CD14-positive monocyte (primary cell): Measurements from ENCODE around the gene ZNF451. TPM values are rescaled to one million over a fixed set of nuclear protein-coding genes. Genes with fewer than 3 reads are reported as not detected.

Source experiments
- DNase-seq, 3 donors: peaks; one replicate each; pipeline ENCODE4 v3.0.0-alpha.2; 2011 to 2022
- H2AFZ ChIP-seq: 2 replicates; pipeline ENCODE4 v1.6.0; 2012; ENCODE audit warnings: mild to moderate bottlenecking, low read depth, low read length, inconsistent platforms; ENCODE audit not compliant: insufficient read depth, poor library complexity, severe bottlenecking
- H3K27ac ChIP-seq, 2 donors: 1 replicate in 1 of 2; 2 replicates in 1 of 2; pipeline ENCODE4 v1.5.1; 2012 to 2013; ENCODE audit warnings: low read length in 2 of 2, control low read depth in 1 of 2, inconsistent platforms in 1 of 2, low read depth in 1 of 2, mild to moderate bottlenecking in 1 of 2
- H3K27me3 ChIP-seq, 2 donors: one replicate each; pipeline versions ENCODE4 v1.6.0 to v1.6.1; 2011 to 2013; ENCODE audit warnings: low read length in 2 of 2; ENCODE audit not compliant: control insufficient read depth in 2 of 2, insufficient read depth in 2 of 2
- H3K36me3 ChIP-seq, 2 donors: replicated peaks in 1 of 2; 1 replicate in 1 of 2; 2 replicates in 1 of 2; pipeline versions ENCODE4 v1.5.1 to v1.6.1; 2012 to 2013; ENCODE audit warnings: low read length in 2 of 2, control low read depth in 1 of 2, inconsistent platforms in 1 of 2, mild to moderate bottlenecking in 1 of 2; ENCODE audit not compliant: insufficient read depth in 2 of 2, control insufficient read depth in 1 of 2
- H3K4me1 ChIP-seq, 2 donors: 1 replicate in 1 of 2; 2 replicates in 1 of 2; pipeline versions ENCODE4 v1.5.1 to v1.6.1; 2012 to 2013; ENCODE audit warnings: low read length in 2 of 2, control low read depth in 1 of 2, inconsistent platforms in 1 of 2, mild to moderate bottlenecking in 1 of 2, moderate library complexity in 1 of 2; ENCODE audit not compliant: insufficient read depth in 2 of 2, control insufficient read depth in 1 of 2
- H3K4me2 ChIP-seq: replicated peaks from 2 replicates; pipeline ENCODE3; 2012; ENCODE audit warnings: low read length, moderate library complexity, mild to moderate bottlenecking; ENCODE audit not compliant: poor library complexity, severe bottlenecking; ENCODE audit errors: extremely low read depth
- H3K4me3 ChIP-seq, 3 experiments: fragments of 200-600 bp in 1 of 3; sonication (generic) in 1 of 3; replicated peaks in 1 of 3; 1 replicate in 2 of 3; 2 replicates in 1 of 3; pipeline ENCODE4 v1.5.1; 2011 to 2013; ENCODE audit warnings: low read length in 3 of 3, mild to moderate bottlenecking in 3 of 3, control low read depth in 2 of 3, low read depth in 2 of 3, inconsistent platforms in 1 of 3, moderate library complexity in 1 of 3
- H3K79me2 ChIP-seq: 2 replicates; pipeline ENCODE4 v1.6.0; 2012; ENCODE audit warnings: mild to moderate bottlenecking, control low read depth, inconsistent platforms, low read length, moderate library complexity; ENCODE audit not compliant: insufficient read depth
- H3K9ac ChIP-seq: 2 replicates; pipeline ENCODE4 v1.6.0; 2017; ENCODE audit warnings: low read length, mild to moderate bottlenecking; ENCODE audit not compliant: insufficient read depth, poor library complexity, severe bottlenecking
- H3K9me3 ChIP-seq, 2 donors: replicated peaks in 1 of 2; 1 replicate in 1 of 2; 2 replicates in 1 of 2; pipeline versions ENCODE4 v1.5.1 to v1.6.1; 2012 to 2013; ENCODE audit warnings: low read length in 2 of 2, control low read depth in 1 of 2; ENCODE audit not compliant: control insufficient read depth in 1 of 2, insufficient read depth in 1 of 2
- H4K20me1 ChIP-seq: 2 replicates; pipeline ENCODE4 v1.6.0; 2012; ENCODE audit warnings: mild to moderate bottlenecking, low read length, control low read depth, moderate library complexity; ENCODE audit not compliant: insufficient read depth
- H3K27ac Mint-ChIP-seq, 7 donors: one replicate each; pipeline ENCODE4 v1.8.0; 2020; ENCODE audit warnings: mild to moderate bottlenecking in 7 of 7, mixed read lengths in 7 of 7, moderate library complexity in 6 of 7, inconsistent platforms in 2 of 7
- H3K27me3 Mint-ChIP-seq, 3 donors: one replicate each; pipeline ENCODE4 v1.8.0; 2021 to 2022; ENCODE audit warnings: low read depth in 3 of 3, mild to moderate bottlenecking in 3 of 3, mixed read lengths in 3 of 3, moderate library complexity in 3 of 3, inconsistent platforms in 1 of 3
- H3K36me3 Mint-ChIP-seq, 2 donors: one replicate each; pipeline ENCODE4 v1.8.0; 2020; ENCODE audit warnings: mixed read lengths in 2 of 2, inconsistent platforms in 1 of 2, mild to moderate bottlenecking in 1 of 2
- H3K4me1 Mint-ChIP-seq: one replicate; pipeline ENCODE4 v1.8.0; 2020; ENCODE audit warnings: mild to moderate bottlenecking, mixed read lengths
- H3K4me3 Mint-ChIP-seq, 2 donors: one replicate each; pipeline ENCODE4 v1.8.0; 2020; ENCODE audit warnings: mild to moderate bottlenecking in 2 of 2, mixed read lengths in 2 of 2, moderate library complexity in 1 of 2
- H3K9me3 Mint-ChIP-seq, 7 donors: one replicate each; pipeline ENCODE4 v1.8.0; 2020 to 2022; ENCODE audit warnings: mixed read lengths in 7 of 7, mild to moderate bottlenecking in 6 of 7, moderate library complexity in 6 of 7, inconsistent platforms in 2 of 7
- CTCF ChIP-seq: fragments of 200-600 bp; IDR thresholded peaks from one replicate; pipeline ENCODE4 v1.8.0; 2022; ENCODE audit warnings: antibody characterized with exemption, mild to moderate bottlenecking
- WGBS: methylation state at CpG from one replicate; pipeline ENCODE4 v1.1.5; 2013; ENCODE audit warnings: missing lambda C conversion rate; ENCODE audit not compliant: insufficient coverage; 5-methylcytosine and 5-hydroxymethylcytosine counted together
- intact Hi-C, 2 donors: fragments of 100-400 bp; cut with micrococcal nuclease; formaldehyde crosslinking; loops; one replicate each; pipeline versions ENCODE4 v1.15.0 to v1.15.1; 2023
- polyA plus RNA-seq, 3 donors: library from polyadenylated mRNA; depleted of rRNA in 1 of 3; unstranded in 2 of 3; stranded (reverse) in 1 of 3; fragments of 300-500 nt in 2 of 3; fragments of >200 nt in 1 of 3; fragmentation: Illumina TruSeq in 2 of 3; gene quantifications; 1 replicate in 2 of 3; 2 replicates in 1 of 3; pipeline ENCODE4 v1.2.3, GENCODE V29; 2012 to 2021

Gene ZNF451
- polyA plus RNA-seq, 3 donors = 7.9 to 22.0 (median 19.1) TPM

DNA sequence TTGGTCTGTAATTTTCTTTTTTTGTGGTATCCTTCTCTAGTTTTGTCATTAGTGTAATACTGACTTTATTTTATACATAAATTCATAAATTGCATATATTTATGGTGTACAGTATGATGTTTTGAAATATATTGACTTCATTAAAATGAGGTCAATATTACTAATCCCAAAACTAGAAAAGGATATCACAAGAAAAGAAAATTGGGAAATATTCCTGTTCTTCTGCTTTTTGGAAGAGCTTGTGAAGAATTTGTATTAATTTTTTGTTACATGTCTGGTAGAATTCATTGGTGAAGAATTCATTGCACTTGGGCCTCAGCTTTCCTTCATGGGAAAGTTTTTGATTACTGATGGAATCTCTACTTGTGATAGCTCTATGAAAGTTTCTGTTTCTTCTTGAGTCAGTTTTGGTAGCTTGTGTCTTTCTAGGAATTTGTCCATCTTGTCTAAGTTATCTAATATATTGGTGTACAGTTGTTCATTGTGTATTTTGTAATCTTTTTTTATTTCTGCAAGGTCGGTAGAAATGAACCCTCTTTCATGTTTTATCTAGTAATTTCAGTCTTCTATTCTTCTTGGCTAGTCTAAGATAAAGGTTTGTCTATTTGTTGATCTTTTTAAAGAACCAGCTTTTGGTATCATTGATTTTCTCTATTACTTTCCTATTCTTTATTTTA is 11.3 kb upstream of the ZNF451 start:
- Histone ChIP-seq H3K9me3 (peaks cover 0 to 4% of the 10 kb centered on the region in 2 donors), H3K27me3 (no peaks in the 10 kb centered on the region), H3K36me3 (peaks cover 3 to 4% of the 10 kb centered on the region in 2 donors), H3K4me2 (no peak overlapping the region), H3K9ac (no peak overlapping the region), H4K20me1 (no peaks in the 10 kb centered on the region), H3K4me3 (no peak overlapping the region), H3K4me1 (no peaks in the 10 kb centered on the region), H3K79me2 (no peaks in the 10 kb centered on the region), H2AFZ (no peak overlapping the region), H3K27ac (no peak overlapping the region)
- Mint-ChIP-seq H3K4me3 (no peak overlapping the region), H3K36me3 (peaks cover 7 to 19% of the 10 kb centered on the region in 2 donors), H3K4me1 (no peaks in the 10 kb centered on the region), H3K27ac (no peak overlapping the region), H3K27me3 (peaks cover 0 to 2% (median 1%) of the 10 kb centered on the region in 3 donors), H3K9me3 (peaks cover 2 to 21% (median 7%) of the 10 kb centered on the region in 7 donors)
- DNase-seq = no peak
- WGBS = no CpG with 5 or more reads among the region's 1 CpG
- intact Hi-C loops = no loop called here
- no peak for TF ChIP-seq CTCF

DNA sequence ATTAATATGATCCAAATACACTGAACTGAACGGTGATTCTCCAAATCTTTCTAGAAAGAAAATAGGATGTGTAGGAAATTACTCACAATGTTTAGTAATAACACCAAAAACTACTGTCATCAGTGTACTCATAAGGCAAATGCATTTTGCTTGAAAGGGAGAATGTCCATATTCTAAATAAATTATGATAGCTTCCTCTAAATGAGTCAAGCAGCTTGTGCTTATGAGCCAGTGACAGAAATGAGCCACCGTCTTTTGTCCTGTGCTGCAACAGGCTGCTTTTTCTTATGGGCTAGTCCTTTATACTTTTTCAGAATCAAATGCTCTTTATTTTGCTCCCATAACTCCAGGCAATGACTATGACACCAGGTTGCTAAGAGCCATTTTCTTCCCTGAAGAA is 4.5 kb upstream of the ZNF451 start:
- Histone ChIP-seq H3K27me3 (no peaks in the 10 kb centered on the region), H4K20me1 (no peaks in the 10 kb centered on the region), H3K9ac (no peak overlapping the region), H2AFZ (no peak overlapping the region), H3K4me1 (peaks cover 8 to 9% of the 10 kb centered on the region in 2 donors), H3K36me3 (no peaks in the 10 kb centered on the region), H3K4me2 (no peak overlapping the region), H3K27ac (no peak overlapping the region), H3K9me3 (no peaks in the 10 kb centered on the region), H3K4me3 (no peak overlapping the region), H3K79me2 (no peaks in the 10 kb centered on the region)
- Mint-ChIP-seq H3K36me3 (peaks cover 0 to 3% of the 10 kb centered on the region in 2 donors), H3K9me3 (peaks cover 0 to 2% (median 0%) of the 10 kb centered on the region in 7 donors), H3K4me3 (no peak overlapping the region), H3K27me3 (peaks cover 0 to 1% (median 1%) of the 10 kb centered on the region in 3 donors), H3K4me1 (peaks cover 10% of the 10 kb centered on the region), H3K27ac (no peak overlapping the region)
- WGBS = no CpG with 5 or more reads among the region's 2 CpGs
- intact Hi-C loops = no loop called here
- no peak for TF ChIP-seq CTCF
- DNase-seq = no peak
